Testis (tissue), 3 donors: ENCODE data around the gene COL25A1. TPM values are rescaled to one million over a fixed set of nuclear protein-coding genes. Genes with fewer than 3 reads are reported as not detected.

Experiments
- DNase-seq: peaks from one replicate; pipeline ENCODE4 v3.0.0-alpha.2; 2019
- H3K27ac ChIP-seq, 2 donors: fragments of 200-600 bp; sonication (generic); one replicate each; pipeline ENCODE4 v1.5.1; 2019
- H3K27me3 ChIP-seq: fragments of 200-600 bp; sonication (generic); one replicate; pipeline ENCODE4 v1.5.1; 2019
- H3K36me3 ChIP-seq: fragments of 200-600 bp; sonication (generic); one replicate; pipeline ENCODE4 v1.5.1; 2017; ENCODE audit warnings: low read depth; ENCODE audit errors: missing control alignments
- H3K4me1 ChIP-seq: fragments of 200-600 bp; sonication (generic); one replicate; pipeline ENCODE4 v1.5.1; 2019
- H3K4me3 ChIP-seq, 2 donors: fragments of 200-600 bp; sonication (generic); one replicate each; pipeline ENCODE4 v1.5.1; 2017 to 2019
- H3K9me3 ChIP-seq: fragments of 200-600 bp; sonication (generic); one replicate; pipeline ENCODE4 v1.5.1; 2017
- POLR2A ChIP-seq: fragments of 450-650 bp; IDR thresholded peaks from one replicate; pipeline ENCODE4 v1.6.1; 2017; ENCODE audit warnings: antibody characterized with exemption, mild to moderate bottlenecking, moderate library complexity
- WGBS, 2 donors: methylation state at CpG; one replicate each; pipeline ENCODE4 v1.1.5; 2018; 5-methylcytosine and 5-hydroxymethylcytosine counted together
- intact Hi-C: fragments of 100-400 bp; cut with DNase I; formaldehyde crosslinking; loops from one replicate; pipeline ENCODE4 v1.15.1; 2023; ENCODE audit warnings: low total_unique reads
- polyA plus RNA-seq: library from polyadenylated mRNA; stranded (reverse); fragments of 350-450 nt; fragmentation: Illumina TruSeq; extraction: RNeasy Lipid Tissue Mini Kit (QIAGEN cat#74804); gene quantifications from one replicate; pipeline ENCODE4 v1.2.3, GENCODE V29; 2014; ENCODE audit warnings: low read depth, low replicate concordance; ENCODE audit not compliant: insufficient read depth
- total RNA-seq, 2 donors: library from RNA; depleted of rRNA; stranded (reverse); fragments of >200 nt; gene quantifications; one replicate each; pipeline ENCODE4 v1.2.3, GENCODE V29; 2016
- TF ChIP-seq, protein P1 (sequence below), 3 experiments: fragments of 450-650 bp in 2 of 3; fragments of 200-600 bp in 1 of 3; sonication (generic) in 1 of 3; IDR thresholded peaks; one replicate each; pipeline ENCODE4 v1.5.1; 2016 to 2019; ENCODE audit warnings: antibody characterized with exemption in 3 of 3, mild to moderate bottlenecking in 2 of 3, moderate library complexity in 1 of 3

Gene COL25A1
- total and polyA plus RNA-seq, 3 donors from 2014 or later: 11.7 to 19.2 (median 17.2) TPM

DNA sequence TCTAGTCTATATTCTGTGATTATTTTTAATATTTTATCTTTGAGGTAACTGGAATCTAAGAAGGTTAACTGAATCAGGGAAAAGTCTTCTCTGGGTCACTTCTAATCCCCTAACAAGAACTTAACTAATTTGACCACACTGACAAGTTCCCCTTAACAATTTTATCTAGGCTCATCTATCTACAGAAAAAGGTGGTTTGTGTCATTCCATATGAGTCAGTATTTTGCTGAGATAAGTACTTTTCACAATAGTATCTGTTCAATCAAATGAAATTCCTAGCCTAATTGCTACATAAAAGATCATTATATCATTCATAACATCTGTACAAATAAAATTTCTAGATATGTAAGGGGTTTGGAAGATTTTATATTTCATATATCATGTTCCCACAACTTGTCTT lies 45.6 kb downstream of the COL25A1 start:
- Histone ChIP-seq H3K36me3 (no peaks in the 10 kb centered on the region), H3K4me3 (no peak overlapping the region), H3K4me1 (no peaks in the 10 kb centered on the region), H3K27ac (no peak overlapping the region), H3K9me3 (no peaks in the 10 kb centered on the region), H3K27me3 (no peaks in the 10 kb centered on the region)
- no peak for TF ChIP-seq POLR2A
- TF ChIP-seq, protein P1, sequence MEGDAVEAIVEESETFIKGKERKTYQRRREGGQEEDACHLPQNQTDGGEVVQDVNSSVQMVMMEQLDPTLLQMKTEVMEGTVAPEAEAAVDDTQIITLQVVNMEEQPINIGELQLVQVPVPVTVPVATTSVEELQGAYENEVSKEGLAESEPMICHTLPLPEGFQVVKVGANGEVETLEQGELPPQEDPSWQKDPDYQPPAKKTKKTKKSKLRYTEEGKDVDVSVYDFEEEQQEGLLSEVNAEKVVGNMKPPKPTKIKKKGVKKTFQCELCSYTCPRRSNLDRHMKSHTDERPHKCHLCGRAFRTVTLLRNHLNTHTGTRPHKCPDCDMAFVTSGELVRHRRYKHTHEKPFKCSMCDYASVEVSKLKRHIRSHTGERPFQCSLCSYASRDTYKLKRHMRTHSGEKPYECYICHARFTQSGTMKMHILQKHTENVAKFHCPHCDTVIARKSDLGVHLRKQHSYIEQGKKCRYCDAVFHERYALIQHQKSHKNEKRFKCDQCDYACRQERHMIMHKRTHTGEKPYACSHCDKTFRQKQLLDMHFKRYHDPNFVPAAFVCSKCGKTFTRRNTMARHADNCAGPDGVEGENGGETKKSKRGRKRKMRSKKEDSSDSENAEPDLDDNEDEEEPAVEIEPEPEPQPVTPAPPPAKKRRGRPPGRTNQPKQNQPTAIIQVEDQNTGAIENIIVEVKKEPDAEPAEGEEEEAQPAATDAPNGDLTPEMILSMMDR (IDR thresholded peaks at IDR 0.05): no peak
- intact Hi-C loops: no loop called here
- no peak for DNase-seq

DNA sequence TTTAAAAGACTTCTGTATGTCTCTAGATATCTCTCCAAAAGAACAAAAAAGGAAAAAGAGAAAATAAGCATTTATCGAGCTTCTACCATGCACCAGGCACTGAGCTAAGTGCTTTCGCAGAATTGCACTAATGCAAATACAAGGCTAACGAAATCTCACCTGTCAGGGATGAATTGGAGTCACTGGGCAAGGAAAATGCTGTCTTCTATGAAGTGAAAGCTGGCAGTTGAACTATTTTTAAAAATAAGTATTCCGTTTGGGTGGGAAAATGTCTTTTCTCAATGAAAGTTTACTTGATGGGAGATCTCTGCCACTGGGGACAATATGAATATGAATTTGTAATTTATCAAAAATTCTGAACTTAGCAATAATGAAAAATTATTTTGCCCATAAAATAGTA lies 47.6 kb downstream of the COL25A1 start:
- Histone ChIP-seq H3K4me3 (no peak overlapping the region), H3K9me3 (no peaks in the 10 kb centered on the region), H3K27me3 (no peaks in the 10 kb centered on the region), H3K27ac (no peak overlapping the region), H3K36me3 (no peaks in the 10 kb centered on the region), H3K4me1 (no peaks in the 10 kb centered on the region)
- DNase-seq: no peak
- intact Hi-C loops: no loop called here
- 93 to 96% methylated on average over 4 of the region's 4 CpGs for WGBS, 2 donors
- no peak for TF ChIP-seq POLR2A
- TF ChIP-seq, protein P1 (IDR thresholded peaks at IDR 0.05): no peak

DNA sequence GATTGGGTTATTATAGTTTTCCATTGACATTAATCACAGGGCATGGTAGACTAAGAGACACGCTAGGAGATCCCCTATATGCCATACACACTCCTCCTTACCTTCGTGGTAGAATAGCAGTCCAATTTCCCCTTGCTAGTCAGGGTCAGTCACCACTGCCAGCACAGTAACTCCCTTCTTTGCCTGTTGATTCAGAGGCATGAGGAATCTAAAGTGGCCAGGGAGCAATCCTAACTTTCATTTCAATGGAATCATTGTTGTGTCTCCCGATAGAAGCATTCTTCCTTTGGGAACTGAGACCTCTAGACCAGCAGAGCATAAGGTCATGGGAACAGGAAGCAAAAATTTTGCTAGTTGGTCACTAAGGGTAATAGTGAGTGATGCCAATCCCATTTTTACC lies 51.1 kb downstream of the COL25A1 start:
- H3K4me3 ChIP-seq: no peak overlapping the region
- WGBS, 2 donors: 71 to 72% methylated on average over 3 of the region's 3 CpGs
- no peaks in the 10 kb centered on the region for H3K4me1 ChIP-seq
- intact Hi-C loops: no loop called here
- H3K27ac ChIP-seq: no peak overlapping the region
- DNase-seq: no peak
- no peaks in the 10 kb centered on the region for H3K9me3 ChIP-seq
- H3K36me3 ChIP-seq: no peaks in the 10 kb centered on the region
- no peak for TF ChIP-seq POLR2A
- TF ChIP-seq, protein P1 (IDR thresholded peaks at IDR 0.05): no peak
- no peaks in the 10 kb centered on the region for H3K27me3 ChIP-seq

DNA sequence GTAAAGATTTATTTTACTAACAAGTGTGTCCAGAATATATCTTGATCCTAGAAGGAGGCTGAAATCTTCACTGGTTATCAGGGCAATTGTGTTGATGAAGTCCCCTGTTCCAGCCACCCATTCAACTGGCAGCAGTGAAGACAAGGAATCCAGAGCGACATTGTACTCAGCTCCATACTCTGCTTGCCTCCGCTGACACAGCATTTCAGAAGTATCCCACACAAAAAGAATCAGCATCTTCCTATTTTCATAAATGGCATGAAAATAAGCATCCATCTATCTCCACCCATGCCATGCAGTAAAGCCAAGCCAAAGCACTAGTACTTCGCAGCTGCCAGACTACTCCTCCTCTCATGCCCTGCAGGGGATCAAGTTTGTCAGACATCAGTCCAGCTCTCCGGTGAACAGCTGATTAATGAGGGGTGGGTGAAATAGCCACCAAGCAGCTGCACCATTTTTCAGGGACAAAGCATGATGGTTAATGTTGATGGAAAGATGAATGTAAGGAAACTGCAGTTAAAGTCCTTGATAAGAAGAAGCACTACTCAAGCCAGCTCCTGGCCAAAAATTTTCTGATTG lies 54.0 kb downstream of the COL25A1 start:
- DNase-seq: no peak
- H3K36me3 ChIP-seq: no peaks in the 10 kb centered on the region
- H3K27me3 ChIP-seq: no peaks in the 10 kb centered on the region
- no peak overlapping the region for H3K4me3 ChIP-seq
- H3K27ac ChIP-seq: no peak overlapping the region
- H3K4me1 ChIP-seq: no peaks in the 10 kb centered on the region
- H3K9me3 ChIP-seq: no peaks in the 10 kb centered on the region
- TF ChIP-seq POLR2A: no peak
- TF ChIP-seq, protein P1 (IDR thresholded peaks at IDR 0.05): no peak
- intact Hi-C loops: no loop called here
- 95% methylated on average over 4 of the region's 4 CpGs for WGBS, 2 donors

DNA sequence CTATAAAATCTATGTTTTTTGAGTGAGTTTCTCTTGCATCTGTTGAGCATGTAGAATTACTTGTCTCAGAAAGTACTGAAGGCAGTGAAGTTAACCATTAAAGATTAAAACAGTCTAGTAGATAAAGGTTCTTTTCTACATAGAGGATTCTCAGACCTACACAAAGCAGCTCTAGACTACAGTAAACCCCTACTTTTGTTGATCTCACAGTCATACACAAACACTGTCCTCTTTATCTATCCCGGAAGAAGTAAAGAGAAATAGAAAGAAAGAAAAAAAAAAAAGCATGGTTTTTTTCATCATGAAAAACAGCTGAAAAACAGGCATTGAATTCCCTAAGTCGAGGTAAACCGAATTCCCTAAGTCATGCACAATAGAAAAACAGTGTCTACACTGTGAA lies 58.6 kb downstream of the COL25A1 start:
- TF ChIP-seq POLR2A: no peak
- TF ChIP-seq, protein P1 (IDR thresholded peaks at IDR 0.05): no peak
- intact Hi-C loops: no loop called here
- no peaks in the 10 kb centered on the region for H3K36me3 ChIP-seq
- DNase-seq: no peak
- 90 to 91% methylated on average over 3 of the region's 3 CpGs for WGBS, 2 donors
- H3K9me3 ChIP-seq: no peaks in the 10 kb centered on the region
- no peak overlapping the region for H3K4me3 ChIP-seq
- H3K27me3 ChIP-seq: no peaks in the 10 kb centered on the region
- H3K4me1 ChIP-seq: no peaks in the 10 kb centered on the region
- no peak overlapping the region for H3K27ac ChIP-seq
